Measurements from ENCODE around the gene LGALS9.

The LGALS9 gene

DNA sequence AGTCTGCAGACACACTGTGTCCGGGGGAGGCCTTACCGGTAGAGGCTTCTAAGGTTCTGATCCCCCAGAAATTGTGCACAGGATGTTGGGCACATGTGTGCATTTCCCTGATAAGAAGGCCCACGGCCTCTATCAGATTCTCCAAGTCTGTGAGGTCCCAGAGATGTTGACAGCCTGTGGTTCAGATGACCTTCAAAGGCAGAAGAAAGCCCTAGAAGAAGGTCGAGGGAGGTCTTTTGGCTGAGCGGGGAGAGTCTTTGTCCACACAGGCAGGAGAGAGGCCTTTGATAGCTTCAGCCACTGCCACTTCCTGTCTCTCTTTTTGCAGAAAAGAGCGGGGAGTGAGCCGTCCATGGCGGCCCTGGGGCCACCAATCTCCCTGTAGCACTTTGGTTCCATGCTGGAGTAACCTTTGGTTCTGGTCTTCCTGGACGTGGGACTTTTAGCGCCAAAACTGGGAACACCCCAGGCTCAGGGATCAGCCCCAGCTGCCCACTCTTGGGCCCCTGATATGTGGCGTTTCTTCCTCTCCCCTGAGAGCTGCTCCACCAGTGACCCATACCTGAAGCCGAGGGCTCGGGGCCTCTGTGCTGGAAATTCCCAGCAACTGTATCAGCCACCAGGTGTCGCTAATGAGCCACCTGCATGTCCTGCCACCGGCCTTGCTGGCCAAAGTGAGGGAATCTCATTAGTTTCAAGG, 28.1 kb upstream of the LGALS9 start:
- H3K9me3 ChIP-seq (ENCODE audit: control insufficient read depth in 1 of 2, low read length in 2 of 2) = no peaks in the 10 kb centered on the region
- peaks cover 10 to 33% of the 10 kb centered on the region in 2 donors for H3K36me3 ChIP-seq (ENCODE audit: control insufficient read depth in 1 of 2, insufficient read depth in 2 of 2, low read length in 2 of 2)
- no peak overlapping the region for H3K27ac ChIP-seq (ENCODE audit: low read depth, low read length)
- H3K9ac ChIP-seq (ENCODE audit: low read depth in 1 of 2, low read length in 2 of 2) = no peak overlapping the region
- H3K4me1 ChIP-seq (ENCODE audit: control insufficient read depth in 1 of 2, insufficient read depth in 2 of 2, low read length in 2 of 2) = no peaks in the 10 kb centered on the region
- no peak overlapping the region for H3K4me3 ChIP-seq (ENCODE audit: low read depth in 1 of 2, low read length in 2 of 2)
- H3K27me3 ChIP-seq (ENCODE audit: control insufficient read depth in 1 of 2, insufficient read depth in 2 of 2, low read length in 2 of 2) = no peaks in the 10 kb centered on the region

DNA sequence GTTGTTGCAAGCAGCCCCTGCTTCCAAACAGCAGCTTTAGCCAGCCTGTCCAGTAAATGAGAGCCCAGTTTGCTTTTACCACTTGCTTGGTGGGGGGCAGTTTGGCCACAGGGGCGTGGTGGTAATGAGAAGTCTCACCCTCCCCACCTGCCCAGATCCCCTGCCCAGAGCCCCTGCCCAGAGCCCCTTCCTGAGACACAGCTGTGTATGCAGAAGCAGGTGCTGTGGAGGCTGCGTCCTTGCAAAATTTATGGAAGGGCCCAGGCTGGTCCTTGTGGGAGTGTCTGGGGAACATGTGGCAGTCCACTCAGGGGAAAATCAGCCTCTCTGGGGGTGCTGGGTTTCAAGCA, 27.6 kb upstream of the LGALS9 start:
- no peaks in the 10 kb centered on the region for H3K9me3 ChIP-seq (ENCODE audit: control insufficient read depth in 1 of 2, low read length in 2 of 2)
- H3K36me3 ChIP-seq (ENCODE audit: control insufficient read depth in 1 of 2, insufficient read depth in 2 of 2, low read length in 2 of 2) = peaks cover 10 to 28% of the 10 kb centered on the region in 2 donors
- H3K27ac ChIP-seq (ENCODE audit: low read depth, low read length) = no peak overlapping the region
- no peaks in the 10 kb centered on the region for H3K27me3 ChIP-seq (ENCODE audit: control insufficient read depth in 1 of 2, insufficient read depth in 2 of 2, low read length in 2 of 2)
- H3K4me3 ChIP-seq (ENCODE audit: low read depth in 1 of 2, low read length in 2 of 2) = no peak overlapping the region
- H3K9ac ChIP-seq (ENCODE audit: low read depth in 1 of 2, low read length in 2 of 2) = no peak overlapping the region
- H3K4me1 ChIP-seq (ENCODE audit: control insufficient read depth in 1 of 2, insufficient read depth in 2 of 2, low read length in 2 of 2) = no peaks in the 10 kb centered on the region

DNA sequence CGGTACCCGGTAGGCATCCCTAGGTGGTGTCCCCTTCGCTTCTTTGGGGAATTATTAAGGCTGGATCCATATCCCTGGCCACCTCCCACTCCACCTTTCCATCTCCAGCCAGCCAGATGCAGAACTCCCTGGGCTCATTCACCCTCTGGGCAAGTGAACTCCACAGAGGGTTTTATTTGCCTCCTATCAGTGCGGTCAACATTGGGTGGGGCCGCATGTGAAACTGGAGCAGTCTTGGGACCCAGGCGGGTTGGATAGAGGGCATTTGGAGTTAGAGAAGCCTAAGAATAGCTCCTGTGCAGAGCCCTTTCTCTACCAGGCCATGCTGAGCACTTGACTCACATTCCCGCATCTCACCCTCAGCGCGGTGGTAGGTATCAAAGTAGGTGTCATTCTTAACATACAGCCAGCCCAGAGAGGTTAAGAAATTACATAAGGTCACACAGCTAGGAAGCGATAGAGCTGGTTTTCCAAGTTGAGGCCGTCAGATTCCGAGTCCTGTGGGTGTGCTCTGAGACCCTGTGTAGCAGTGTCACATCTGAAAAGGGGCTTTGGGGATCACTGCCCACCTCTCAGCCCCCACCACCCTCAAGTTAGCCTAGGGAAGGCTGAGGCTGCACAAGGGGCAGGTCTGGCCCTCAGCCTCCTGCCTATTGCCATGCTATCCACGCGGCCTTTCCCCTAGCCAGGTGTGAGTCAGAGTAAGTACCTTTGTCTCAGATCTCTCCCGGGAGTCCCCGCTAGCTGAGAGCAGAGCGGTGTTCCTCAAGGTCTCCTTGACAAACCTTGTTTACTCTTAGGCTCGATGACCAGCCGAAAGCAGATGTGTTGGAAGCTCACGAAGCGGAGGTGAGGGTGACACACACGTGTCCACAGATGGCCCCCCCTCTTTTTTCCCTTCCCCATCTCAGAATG, 26.9 kb upstream of the LGALS9 start:
- Histone ChIP-seq H3K9ac (ENCODE audit: low read depth in 1 of 2, low read length in 2 of 2) (no peak overlapping the region), H3K36me3 (ENCODE audit: control insufficient read depth in 1 of 2, insufficient read depth in 2 of 2, low read length in 2 of 2) (peaks cover 14 to 35% of the 10 kb centered on the region in 2 donors), H3K27ac (ENCODE audit: low read depth, low read length) (no peak overlapping the region)

DNA sequence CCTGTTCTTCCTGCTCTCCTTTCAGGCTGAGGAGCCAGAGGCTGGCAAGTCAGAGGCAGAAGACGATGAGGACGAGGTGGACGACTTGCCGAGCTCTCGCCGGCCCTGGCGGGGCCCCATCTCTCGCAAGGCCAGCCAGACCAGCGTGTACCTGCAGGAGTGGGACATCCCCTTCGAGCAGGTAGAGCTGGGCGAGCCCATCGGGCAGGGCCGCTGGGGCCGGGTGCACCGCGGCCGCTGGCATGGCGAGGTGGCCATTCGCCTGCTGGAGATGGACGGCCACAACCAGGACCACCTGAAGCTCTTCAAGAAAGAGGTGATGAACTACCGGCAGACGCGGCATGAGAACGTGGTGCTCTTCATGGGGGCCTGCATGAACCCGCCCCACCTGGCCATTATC, 25.6 kb upstream of the LGALS9 start:
- Histone ChIP-seq H3K27me3 (ENCODE audit: control insufficient read depth in 1 of 2, insufficient read depth in 2 of 2, low read length in 2 of 2) (no peaks in the 10 kb centered on the region), H3K27ac (ENCODE audit: low read depth, low read length) (no peak overlapping the region), H3K9me3 (ENCODE audit: control insufficient read depth in 1 of 2, low read length in 2 of 2) (no peaks in the 10 kb centered on the region), H3K4me1 (ENCODE audit: control insufficient read depth in 1 of 2, insufficient read depth in 2 of 2, low read length in 2 of 2) (no peaks in the 10 kb centered on the region), H3K9ac (ENCODE audit: low read depth in 1 of 2, low read length in 2 of 2) (no peak overlapping the region), H3K4me3 (ENCODE audit: low read depth in 1 of 2, low read length in 2 of 2) (no peak overlapping the region), H3K36me3 (ENCODE audit: control insufficient read depth in 1 of 2, insufficient read depth in 2 of 2, low read length in 2 of 2) (peaks cover 14 to 42% of the 10 kb centered on the region in 2 donors)

More for the DNA sequence above, 26.9 kb upstream of the LGALS9 start:
- no peak overlapping the region for H3K4me3 ChIP-seq (ENCODE audit: low read depth in 1 of 2, low read length in 2 of 2)
- no peaks in the 10 kb centered on the region for H3K9me3 ChIP-seq (ENCODE audit: control insufficient read depth in 1 of 2, low read length in 2 of 2)
- no peaks in the 10 kb centered on the region for H3K27me3 ChIP-seq (ENCODE audit: control insufficient read depth in 1 of 2, insufficient read depth in 2 of 2, low read length in 2 of 2)
- no peaks in the 10 kb centered on the region for H3K4me1 ChIP-seq (ENCODE audit: control insufficient read depth in 1 of 2, insufficient read depth in 2 of 2, low read length in 2 of 2)

DNA sequence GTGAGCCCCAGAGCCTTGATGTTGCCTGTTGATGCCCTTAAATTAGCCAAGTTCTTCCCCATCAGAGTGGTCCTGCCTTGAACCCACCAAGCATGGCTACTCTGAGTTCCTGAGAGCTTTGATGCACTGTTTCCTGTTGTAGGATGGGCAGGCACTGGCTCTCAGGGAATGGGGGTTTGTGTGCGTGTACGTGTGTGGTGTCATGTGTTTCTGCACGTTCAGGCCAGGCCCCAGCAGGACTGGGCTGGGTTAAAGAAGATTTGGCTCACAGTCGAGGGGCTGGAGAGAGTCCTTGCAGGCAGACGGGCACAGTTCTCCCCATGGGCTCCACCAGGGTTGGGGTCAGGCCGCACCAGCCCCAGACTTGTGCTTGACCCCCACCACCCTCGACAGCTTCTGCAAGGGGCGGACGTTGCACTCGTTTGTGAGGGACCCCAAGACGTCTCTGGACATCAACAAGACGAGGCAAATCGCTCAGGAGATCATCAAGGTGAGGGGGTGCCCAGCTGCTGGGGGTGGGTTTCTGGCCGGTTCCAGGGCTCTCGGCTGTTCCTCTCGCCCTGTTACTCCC, 23.4 kb upstream of the LGALS9 start:
- H3K4me1 ChIP-seq (ENCODE audit: control insufficient read depth in 1 of 2, insufficient read depth in 2 of 2, low read length in 2 of 2) = no peaks in the 10 kb centered on the region
- no peaks in the 10 kb centered on the region for H3K27me3 ChIP-seq (ENCODE audit: control insufficient read depth in 1 of 2, insufficient read depth in 2 of 2, low read length in 2 of 2)
- no peak overlapping the region for H3K4me3 ChIP-seq (ENCODE audit: low read depth in 1 of 2, low read length in 2 of 2)
- peaks cover 17 to 54% of the 10 kb centered on the region in 2 donors for H3K36me3 ChIP-seq (ENCODE audit: control insufficient read depth in 1 of 2, insufficient read depth in 2 of 2, low read length in 2 of 2)
- H3K9ac ChIP-seq (ENCODE audit: low read depth in 1 of 2, low read length in 2 of 2) = no peak overlapping the region
- H3K9me3 ChIP-seq (ENCODE audit: control insufficient read depth in 1 of 2, low read length in 2 of 2) = no peaks in the 10 kb centered on the region
- H3K27ac ChIP-seq (ENCODE audit: low read depth, low read length) = no peak overlapping the region

DNA sequence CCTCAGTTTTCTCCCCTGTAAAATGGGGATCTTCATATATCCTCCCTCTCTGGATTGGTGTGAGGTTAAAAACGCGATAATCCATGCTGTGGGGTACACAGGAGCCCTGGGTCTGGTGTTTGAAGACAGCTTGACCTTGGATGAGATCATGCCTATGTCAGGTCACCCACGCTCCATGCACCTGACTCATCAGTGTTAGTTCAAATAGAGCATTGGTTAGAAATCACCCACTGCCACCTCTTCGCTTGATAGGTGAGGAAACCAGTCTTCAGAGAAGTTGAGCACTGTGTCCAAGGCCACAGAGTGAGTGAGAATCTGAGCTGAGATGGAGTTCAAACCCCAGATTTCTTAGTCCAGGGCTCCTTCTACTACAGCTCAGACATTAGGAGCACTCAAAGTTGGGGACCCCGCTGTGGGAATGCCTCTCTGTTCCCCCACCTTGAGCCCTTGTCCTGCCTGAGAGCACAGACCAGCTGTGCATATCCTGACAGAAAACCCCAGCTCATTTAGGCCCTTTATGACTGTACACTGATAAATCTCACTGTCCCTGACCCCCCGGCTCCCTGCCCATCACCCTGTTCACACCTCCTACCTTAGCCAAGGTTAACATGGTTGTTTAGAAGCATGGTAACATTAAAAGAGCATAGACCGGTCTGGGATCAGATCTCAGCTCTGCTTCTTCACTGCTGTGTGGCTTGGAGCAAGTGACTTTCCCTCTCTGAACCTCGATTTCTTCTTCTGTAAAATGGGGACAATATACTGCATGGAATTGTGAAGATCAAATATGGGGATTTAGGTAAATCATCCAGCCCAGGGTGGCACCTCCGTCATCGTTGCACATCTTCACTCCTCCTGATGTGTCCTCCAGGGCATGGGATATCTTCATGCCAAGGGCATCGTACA, 22.4 kb upstream of the LGALS9 start:
- no peak overlapping the region for H3K9ac ChIP-seq (ENCODE audit: low read depth in 1 of 2, low read length in 2 of 2)
- no peak overlapping the region for H3K4me3 ChIP-seq (ENCODE audit: low read depth in 1 of 2, low read length in 2 of 2)
- H3K27me3 ChIP-seq (ENCODE audit: control insufficient read depth in 1 of 2, insufficient read depth in 2 of 2, low read length in 2 of 2) = no peaks in the 10 kb centered on the region
- no peaks in the 10 kb centered on the region for H3K4me1 ChIP-seq (ENCODE audit: control insufficient read depth in 1 of 2, insufficient read depth in 2 of 2, low read length in 2 of 2)
- H3K27ac ChIP-seq (ENCODE audit: low read depth, low read length) = no peak overlapping the region
- no peaks in the 10 kb centered on the region for H3K9me3 ChIP-seq (ENCODE audit: control insufficient read depth in 1 of 2, low read length in 2 of 2)
- peaks cover 17 to 54% of the 10 kb centered on the region in 2 donors for H3K36me3 ChIP-seq (ENCODE audit: control insufficient read depth in 1 of 2, insufficient read depth in 2 of 2, low read length in 2 of 2)

DNA sequence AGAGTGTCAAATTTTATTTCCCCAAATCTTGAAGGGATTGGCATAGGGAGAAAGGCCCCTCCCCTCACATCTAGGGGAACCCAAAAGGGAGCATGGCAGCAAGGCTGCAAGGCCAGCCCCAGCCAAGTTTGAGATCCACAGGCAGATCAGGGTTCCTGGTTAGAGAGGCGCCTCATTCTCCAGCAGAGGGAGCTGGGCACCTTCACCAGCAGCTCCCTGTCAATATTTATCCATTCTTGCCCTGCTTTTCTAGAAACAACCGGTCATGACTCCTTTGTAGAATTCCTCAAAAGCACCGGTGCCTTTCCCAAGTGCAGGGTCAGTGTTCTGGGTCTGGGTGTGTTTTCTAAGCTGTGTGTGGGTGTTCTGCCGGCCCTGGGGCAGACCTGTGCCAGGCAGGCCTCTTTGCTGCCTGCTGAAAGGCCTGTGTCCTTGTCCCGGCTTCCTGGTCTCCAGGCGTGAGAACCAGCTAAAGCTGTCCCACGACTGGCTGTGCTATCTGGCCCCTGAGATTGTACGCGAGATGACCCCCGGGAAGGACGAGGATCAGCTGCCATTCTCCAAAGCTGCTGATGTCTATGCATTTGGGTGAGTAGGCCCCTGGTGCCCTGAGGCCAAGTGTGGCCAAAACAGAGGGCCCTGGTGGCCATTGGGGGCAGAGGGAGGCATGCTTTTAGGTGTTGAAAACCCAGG, 21.2 kb upstream of the LGALS9 start:
- Histone ChIP-seq H3K27me3 (ENCODE audit: control insufficient read depth in 1 of 2, insufficient read depth in 2 of 2, low read length in 2 of 2) (no peaks in the 10 kb centered on the region), H3K4me1 (ENCODE audit: control insufficient read depth in 1 of 2, insufficient read depth in 2 of 2, low read length in 2 of 2) (no peaks in the 10 kb centered on the region), H3K4me3 (ENCODE audit: low read depth in 1 of 2, low read length in 2 of 2) (no peak overlapping the region), H3K36me3 (ENCODE audit: control insufficient read depth in 1 of 2, insufficient read depth in 2 of 2, low read length in 2 of 2) (peaks cover 10 to 49% of the 10 kb centered on the region in 2 donors), H3K9me3 (ENCODE audit: control insufficient read depth in 1 of 2, low read length in 2 of 2) (no peaks in the 10 kb centered on the region), H3K9ac (ENCODE audit: low read depth in 1 of 2, low read length in 2 of 2) (no peak overlapping the region), H3K27ac (ENCODE audit: low read depth, low read length) (no peak overlapping the region)

DNA sequence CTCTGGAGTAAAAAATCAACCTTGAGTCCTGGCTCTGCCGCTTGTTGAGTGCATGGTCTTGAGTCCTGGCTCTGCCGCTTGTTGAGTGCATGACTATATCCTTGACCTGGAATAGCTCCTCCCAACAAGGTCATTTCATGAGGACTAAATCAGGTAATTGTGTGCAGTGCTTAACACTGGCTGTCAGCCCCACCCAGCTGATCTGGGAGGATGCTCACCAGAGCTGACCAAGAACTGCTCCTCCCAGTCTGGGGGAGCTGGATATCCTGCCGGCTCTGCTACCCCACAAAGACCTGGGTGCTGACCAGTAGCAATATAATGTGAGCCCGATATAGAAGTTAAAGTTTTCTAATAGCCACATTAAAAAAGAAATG, 20.7 kb upstream of the LGALS9 start:
- H3K36me3 ChIP-seq (ENCODE audit: control insufficient read depth in 1 of 2, insufficient read depth in 2 of 2, low read length in 2 of 2) = peaks cover 13 to 45% of the 10 kb centered on the region in 2 donors
- no peak overlapping the region for H3K9ac ChIP-seq (ENCODE audit: low read depth in 1 of 2, low read length in 2 of 2)

GRCh38 chr17:27612160-27612770, 18.7 kb upstream of the LGALS9 start:
- Histone ChIP-seq H3K4me3 (ENCODE audit: low read depth in 1 of 2, low read length in 2 of 2) (no peak overlapping the region), H3K9me3 (ENCODE audit: control insufficient read depth in 1 of 2, low read length in 2 of 2) (no peaks in the 10 kb centered on the region), H3K27me3 (ENCODE audit: control insufficient read depth in 1 of 2, insufficient read depth in 2 of 2, low read length in 2 of 2) (no peaks in the 10 kb centered on the region), H3K27ac (ENCODE audit: low read depth, low read length) (no peak overlapping the region), H3K9ac (ENCODE audit: low read depth in 1 of 2, low read length in 2 of 2) (no peak overlapping the region), H3K4me1 (ENCODE audit: control insufficient read depth in 1 of 2, insufficient read depth in 2 of 2, low read length in 2 of 2) (no peaks in the 10 kb centered on the region), H3K36me3 (ENCODE audit: control insufficient read depth in 1 of 2, insufficient read depth in 2 of 2, low read length in 2 of 2) (peaks cover 20 to 43% of the 10 kb centered on the region in 2 donors)

More for the DNA sequence above, 20.7 kb upstream of the LGALS9 start:
- H3K4me3 ChIP-seq (ENCODE audit: low read depth in 1 of 2, low read length in 2 of 2) = no peak overlapping the region
- H3K4me1 ChIP-seq (ENCODE audit: control insufficient read depth in 1 of 2, insufficient read depth in 2 of 2, low read length in 2 of 2) = no peaks in the 10 kb centered on the region
- H3K27ac ChIP-seq (ENCODE audit: low read depth, low read length) = no peak overlapping the region
- H3K27me3 ChIP-seq (ENCODE audit: control insufficient read depth in 1 of 2, insufficient read depth in 2 of 2, low read length in 2 of 2) = no peaks in the 10 kb centered on the region
- H3K9me3 ChIP-seq (ENCODE audit: control insufficient read depth in 1 of 2, low read length in 2 of 2) = no peaks in the 10 kb centered on the region
